Dedifferentiated amniotic fluid mesenchymal stem cell (primary cell): ENCODE data around the gene AACS.
"Not testable (repeated sequence)": the region's sequence is repeated elsewhere in the genome, so short reads cannot be mapped to it uniquely, and the experiment has no call there.

Experiments
- DNase-seq: peaks from one replicate; pipeline ENCODE4 v3.0.0-alpha.2; 2016; ENCODE audit errors: extremely low spot score

AACS gene, protein sequence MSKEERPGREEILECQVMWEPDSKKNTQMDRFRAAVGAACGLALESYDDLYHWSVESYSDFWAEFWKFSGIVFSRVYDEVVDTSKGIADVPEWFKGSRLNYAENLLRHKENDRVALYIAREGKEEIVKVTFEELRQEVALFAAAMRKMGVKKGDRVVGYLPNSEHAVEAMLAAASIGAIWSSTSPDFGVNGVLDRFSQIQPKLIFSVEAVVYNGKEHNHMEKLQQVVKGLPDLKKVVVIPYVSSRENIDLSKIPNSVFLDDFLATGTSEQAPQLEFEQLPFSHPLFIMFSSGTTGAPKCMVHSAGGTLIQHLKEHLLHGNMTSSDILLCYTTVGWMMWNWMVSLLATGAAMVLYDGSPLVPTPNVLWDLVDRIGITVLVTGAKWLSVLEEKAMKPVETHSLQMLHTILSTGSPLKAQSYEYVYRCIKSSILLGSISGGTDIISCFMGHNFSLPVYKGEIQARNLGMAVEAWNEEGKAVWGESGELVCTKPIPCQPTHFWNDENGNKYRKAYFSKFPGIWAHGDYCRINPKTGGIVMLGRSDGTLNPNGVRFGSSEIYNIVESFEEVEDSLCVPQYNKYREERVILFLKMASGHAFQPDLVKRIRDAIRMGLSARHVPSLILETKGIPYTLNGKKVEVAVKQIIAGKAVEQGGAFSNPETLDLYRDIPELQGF

GRCh38 chr12:125065021-125065918, at the start of gene AACS:
Gene AACS, plus strand, starts transcription at chr12:125065435. Its CDS starts 150 bp downstream, at chr12:125065585.
- DNase-seq = peak; percentile 45

DNA sequence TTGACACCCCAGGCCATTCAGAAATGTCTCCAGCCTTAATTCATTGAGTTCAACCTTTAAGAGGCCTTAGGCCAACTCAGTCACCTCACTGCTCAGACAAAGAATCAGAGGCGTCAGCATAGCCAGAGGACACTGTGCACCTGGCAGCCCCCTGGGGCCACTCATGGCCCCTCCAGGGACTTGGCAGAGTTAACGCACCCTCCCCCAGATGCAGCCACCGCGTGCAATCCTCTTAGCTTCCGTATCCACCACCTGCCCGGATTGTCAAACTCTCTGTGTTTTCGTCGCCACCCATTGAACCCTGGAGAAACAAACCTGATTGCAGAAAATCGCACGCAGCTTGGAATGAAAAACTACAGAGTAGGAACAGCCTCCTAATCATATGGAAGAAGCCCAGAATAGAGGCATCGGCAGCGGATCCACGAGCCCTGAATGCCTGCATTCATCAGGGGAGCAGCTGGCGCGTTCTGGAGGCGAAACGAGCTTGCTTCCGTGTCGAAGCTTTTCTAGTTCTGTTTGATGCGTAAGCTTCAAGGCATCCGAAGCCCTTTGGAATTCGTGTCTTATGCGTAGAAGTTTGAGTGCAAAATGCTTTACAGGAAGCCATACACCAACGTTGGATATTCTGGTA, 49.4 kb upstream of the AACS start:
- DNase-seq = no peak

DNA sequence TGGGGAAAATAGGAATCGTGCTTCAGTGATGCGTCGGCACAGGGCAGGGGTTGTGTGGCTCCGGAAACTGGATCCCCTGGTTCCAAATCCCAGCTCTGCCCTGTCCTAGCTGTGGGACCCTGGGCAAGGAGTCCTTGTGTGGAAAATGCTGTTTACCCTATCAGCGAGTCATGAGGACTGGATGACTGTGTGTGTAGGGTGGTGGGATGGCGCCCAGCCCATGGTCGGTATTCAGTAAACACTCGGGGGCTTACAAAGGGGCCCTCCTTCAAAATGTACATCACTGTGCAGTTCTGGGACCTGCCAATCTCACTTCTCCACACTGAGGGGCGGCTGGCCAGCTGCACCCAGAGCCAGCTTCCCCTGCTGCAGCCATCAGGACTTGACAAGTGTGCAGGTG, 47.4 kb upstream of the AACS start:
- DNase-seq = no peak

DNA sequence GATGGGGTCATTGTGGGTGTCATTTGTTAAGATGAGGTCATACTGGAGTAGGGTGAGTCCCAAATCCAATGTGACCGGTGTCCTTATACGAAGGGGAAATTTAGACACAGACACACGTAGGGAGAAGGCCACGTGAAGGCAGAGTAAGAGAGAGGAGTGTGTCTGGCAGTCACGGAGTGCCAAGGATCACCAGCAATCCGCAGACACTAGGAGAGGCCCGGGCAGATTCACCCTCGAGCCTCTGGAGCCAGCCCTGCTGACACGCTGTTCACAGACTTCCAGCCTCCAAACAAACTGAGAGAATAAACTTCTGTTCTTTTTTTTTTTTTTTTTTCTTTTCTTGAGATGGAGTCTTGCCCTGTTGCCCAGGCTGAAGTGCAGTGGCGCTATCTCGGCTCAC, 46.9 kb upstream of the AACS start:
- no peak for DNase-seq

GRCh38 chr12:125021096-125021495, 44.1 kb upstream of the AACS start:
- no peak for DNase-seq

DNA sequence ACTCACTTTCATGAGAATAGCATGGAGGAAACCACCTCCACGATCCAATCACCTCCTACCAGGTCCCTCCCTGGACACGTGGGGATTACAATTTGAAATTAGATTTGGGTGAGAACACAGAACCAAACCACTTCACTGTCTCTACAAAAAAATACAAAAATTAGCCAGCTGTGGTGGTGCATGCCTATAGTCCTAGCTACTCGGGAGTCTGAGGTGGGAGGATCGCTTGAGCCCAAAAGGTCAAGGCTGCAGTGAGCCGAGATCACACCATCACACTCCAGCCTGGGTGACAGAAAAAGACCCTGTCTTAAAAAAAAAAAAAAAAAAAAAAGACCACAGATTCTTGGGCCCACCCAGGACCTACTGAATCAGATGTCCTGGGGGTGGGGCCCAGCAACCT, 43.5 kb upstream of the AACS start:
- DNase-seq = no peak

GRCh38 chr12:125023065-125023464, 42.2 kb upstream of the AACS start:
- no peak for DNase-seq

- DNase-seq = no peak
These were observed 40.2 kb upstream of the AACS start for GRCh38 chr12:125024949-125025563.

DNA sequence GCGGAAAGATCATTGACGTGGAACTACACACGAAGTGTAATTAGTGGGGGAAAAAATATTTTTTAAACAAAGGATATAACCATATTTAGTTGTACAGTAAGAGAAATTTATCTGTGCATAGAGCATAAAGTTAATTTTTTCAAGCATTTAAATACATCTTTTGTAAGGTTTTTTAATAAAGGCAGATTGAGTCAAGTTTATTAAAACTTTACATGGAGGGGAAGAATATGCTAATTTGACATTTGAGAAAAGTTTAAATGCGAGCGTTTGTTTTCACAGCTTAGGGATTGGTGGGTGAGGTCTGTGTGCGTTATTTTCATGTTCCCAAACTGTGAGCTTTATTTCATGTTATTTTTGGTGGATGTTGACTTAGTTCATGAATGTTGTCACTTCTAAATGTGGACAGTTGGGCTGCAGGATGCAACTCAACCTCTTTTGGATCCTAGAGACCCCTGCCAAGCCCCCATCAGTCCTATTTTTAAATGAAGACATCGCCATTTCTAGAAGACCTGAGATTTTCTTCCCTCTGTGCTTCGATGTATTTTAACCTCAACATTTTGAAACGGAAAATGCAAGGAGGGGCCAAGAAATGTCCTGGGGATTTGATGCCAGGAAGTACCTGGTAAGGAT, 39.5 kb upstream of the AACS start:
- DNase-seq = no peak

DNA sequence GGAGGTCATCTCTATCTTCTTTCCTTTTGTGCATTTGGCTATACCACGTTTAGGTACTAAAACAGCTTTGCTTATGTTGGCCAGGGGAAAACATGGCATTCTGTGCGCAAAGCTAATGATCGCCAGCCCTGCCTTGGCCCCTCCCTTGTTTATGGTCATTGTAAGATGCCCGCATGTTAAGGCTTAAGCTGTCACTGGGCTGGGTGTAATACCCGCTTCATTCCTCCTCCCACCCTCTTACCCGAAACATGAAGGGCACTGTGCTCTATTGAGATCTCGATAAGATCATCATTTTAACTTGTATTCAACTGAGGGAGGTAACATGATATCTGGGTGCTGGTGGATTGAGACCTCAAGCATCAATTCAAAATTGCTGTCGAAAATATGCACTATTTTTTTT, 37.1 kb upstream of the AACS start:
- no peak for DNase-seq

DNA sequence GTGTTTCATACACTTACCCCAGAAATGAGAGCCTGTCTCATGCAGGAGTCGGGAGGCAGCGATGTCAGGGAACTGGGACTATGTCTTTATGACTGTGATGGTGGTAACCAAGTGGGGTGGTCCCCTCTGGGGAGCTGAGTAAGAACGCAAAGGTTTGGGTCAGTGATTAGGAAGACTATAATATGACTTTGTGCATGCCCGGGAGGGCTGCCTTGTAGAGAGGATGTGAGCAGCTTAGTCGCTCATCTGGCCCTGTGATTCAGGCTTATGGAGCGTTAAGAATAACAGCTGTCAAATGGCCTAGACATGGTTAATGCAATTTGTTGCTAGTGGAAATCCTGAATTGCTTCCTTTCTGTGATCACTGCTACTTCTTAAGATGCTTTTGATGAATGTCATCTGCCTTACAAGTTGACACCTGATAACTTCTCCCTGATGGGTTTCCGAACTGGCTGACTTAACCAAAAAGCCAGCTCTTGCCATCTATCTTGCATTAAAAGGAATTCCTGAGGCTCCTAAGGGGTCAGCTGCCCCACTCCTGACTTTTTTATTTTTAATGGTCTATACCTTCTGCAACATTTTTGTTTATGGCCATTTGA, 35.4 kb upstream of the AACS start:
- no peak for DNase-seq

DNA sequence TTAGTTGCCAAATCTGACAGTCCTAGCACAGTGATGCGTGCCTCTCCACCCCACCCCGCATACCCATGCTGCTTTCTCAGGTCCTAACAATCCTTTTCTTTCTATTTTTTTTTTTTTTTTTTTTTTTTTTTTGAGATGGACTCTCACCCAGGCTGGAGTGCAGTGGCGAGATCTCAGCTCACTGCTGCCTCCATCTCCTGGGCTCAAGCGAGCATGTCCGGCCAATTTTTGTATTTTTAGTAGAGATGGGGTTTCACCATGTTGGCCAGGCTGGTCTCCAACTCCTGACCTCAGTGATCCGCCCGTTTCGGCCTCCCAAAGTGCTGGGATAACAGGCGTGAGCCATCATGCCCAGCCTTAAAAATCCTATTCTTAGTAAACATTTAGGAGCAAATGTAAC, 33.8 kb upstream of the AACS start:
- not testable (repeated sequence) for DNase-seq

GRCh38 chr12:125032466-125033152, 32.6 kb upstream of the AACS start:
- no peak for DNase-seq

DNA sequence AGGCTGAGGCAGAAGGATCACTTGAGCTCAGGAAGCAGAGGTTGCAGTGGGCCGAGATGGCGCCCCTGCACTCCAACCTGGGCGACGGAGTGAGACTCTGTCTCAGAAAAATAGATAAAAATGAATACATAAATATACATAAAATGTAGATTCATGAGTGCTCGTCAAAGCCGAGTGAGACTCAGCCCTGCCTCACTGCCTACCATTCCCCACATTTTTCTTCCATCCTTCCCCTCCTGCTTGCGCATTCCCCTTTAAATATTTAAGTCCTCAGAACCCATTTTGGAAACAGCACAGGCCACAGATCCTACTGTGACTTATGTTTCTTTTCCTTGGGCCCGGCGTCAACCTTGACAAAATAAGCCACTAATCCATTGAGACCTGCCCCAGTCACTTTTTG, 31.9 kb upstream of the AACS start:
- DNase-seq = no peak

DNA sequence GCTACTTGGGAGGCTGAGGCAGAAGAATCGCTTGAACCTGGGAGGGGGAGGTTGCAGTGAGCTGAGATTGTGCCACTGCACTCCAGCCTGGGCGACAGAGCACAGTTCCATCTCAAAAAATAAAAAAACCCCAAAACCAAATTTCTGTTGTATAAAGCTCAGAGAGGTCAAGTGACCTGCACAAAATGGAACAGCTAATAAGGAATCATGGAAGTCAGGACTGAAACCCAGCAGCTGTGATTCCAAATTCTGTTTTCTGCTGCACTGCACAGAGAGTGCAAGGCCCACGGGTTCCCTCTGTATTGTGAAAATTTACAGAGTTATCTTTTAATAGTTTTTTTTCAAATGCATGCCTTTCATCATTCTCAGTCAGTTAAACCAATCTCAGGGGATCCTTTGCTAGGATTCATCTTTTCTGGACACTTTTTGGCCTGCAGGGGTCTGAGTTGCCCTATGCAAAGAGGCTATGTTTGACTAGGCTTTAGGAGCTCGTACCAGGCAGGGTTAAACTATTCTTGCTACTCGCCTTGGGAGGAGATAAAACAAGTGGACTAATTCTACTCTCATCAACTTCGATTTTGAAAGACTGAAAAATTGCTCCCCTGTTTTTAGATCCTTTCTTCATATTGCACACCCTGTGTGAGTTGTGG, 26.1 kb upstream of the AACS start:
- DNase-seq = no peak

DNA sequence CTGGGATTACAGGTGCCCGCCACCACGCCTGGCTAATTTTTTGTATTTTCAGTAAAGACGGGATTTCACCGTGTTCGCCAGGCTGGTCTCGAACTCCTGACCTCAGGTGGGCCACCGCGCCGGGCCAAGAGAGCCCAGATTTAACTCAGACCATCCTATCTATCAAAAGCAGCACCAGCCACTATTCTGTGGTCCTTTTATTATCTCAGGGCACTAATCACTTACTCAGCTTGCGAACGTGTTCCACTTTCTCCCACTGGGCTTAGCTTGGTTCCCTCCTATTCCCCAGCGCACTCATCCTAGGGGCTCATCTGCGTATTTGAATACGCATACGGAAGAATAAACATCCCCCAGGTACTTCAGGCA, 16.2 kb upstream of the AACS start:
- no peak for DNase-seq

- no peak for DNase-seq
These were observed 14.8 kb upstream of the AACS start for GRCh38 chr12:125050446-125050845.

GRCh38 chr12:125050868-125051267, 14.4 kb upstream of the AACS start:
- no peak for DNase-seq

DNA sequence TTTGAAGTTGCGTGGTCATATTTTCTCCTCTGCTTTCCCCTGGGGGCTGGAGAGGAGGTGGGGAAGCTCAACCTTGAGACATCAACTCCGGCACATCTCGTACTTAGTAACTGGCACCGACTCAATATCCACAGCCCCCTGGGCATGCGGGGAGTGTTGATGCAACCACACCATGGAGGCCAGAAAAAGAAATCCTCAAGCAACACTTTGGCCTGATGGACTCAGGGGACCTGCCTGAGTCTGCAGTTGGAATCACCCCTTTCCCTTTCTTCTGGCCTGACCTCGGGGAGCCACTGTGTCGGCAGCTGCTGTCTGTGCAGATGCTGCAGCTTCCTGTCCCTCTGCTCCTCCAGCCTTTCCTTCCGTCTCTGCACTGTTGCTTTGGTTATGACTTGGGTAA, 11.4 kb upstream of the AACS start:
- no peak for DNase-seq

DNA sequence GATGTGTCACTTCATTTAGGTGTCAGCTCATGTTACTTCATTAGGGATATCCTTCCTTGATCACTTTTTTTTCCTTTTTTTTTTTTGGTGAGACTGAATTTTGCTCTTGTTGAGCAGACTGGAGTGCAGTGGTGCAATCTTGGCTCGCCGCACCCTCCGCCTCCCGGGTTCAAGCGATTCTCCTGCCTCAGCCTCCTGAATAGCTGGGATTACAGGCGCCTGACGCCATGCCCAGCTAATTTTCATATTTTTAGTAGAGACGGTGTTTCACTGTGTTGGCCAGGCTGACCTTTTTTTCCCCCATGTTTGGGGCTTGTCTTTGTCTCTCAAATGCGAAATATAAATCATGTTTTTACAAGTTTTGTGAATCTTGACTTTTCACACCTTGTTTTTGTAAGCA, 9.6 kb upstream of the AACS start:
- no peak for DNase-seq
